Lower lobe of right lung (tissue), 2 donors: ENCODE results near the gene NGF. TPM values are rescaled to one million over a fixed set of nuclear protein-coding genes. Genes with fewer than 3 reads are reported as not detected.

Experiments
- ATAC-seq, 2 donors: fragments of 200-7000 bp; cut with Tn5 transposase; one replicate each; pipeline ENCODE4 v1.9.1; 2020 to 2022; ENCODE audit warnings: mild to moderate bottlenecking in 2 of 2, moderate library complexity in 2 of 2
- DNase-seq: peaks from one replicate; pipeline ENCODE4 v3.0.0-alpha.2; 2020
- H3K27ac ChIP-seq: fragments of 200-600 bp; one replicate; pipeline ENCODE4 v1.8.0; 2022
- H3K27me3 ChIP-seq: fragments of 200-600 bp; one replicate; pipeline ENCODE4 v1.8.0; 2022; ENCODE audit warnings: low read depth
- H3K36me3 ChIP-seq: fragments of 200-600 bp; one replicate; pipeline ENCODE4 v1.8.0; 2022; ENCODE audit warnings: mild to moderate bottlenecking
- H3K4me1 ChIP-seq: fragments of 200-600 bp; one replicate; pipeline ENCODE4 v1.8.0; 2022
- H3K4me3 ChIP-seq: fragments of 200-600 bp; one replicate; pipeline ENCODE4 v1.8.0; 2022; ENCODE audit warnings: mild to moderate bottlenecking
- H3K9me3 ChIP-seq: fragments of 200-600 bp; one replicate; pipeline ENCODE4 v1.8.0; 2022
- intact Hi-C: fragments of 100-400 bp; cut with DNase I; formaldehyde crosslinking; loops from one replicate; pipeline ENCODE4 v1.11.0; 2022
- total RNA-seq: library from RNA; stranded (reverse); fragmentation: NEBNext Ultra II Directional; extraction: Animal tissue kit (Norgen Biotek cat#: 25700); gene quantifications from one replicate; pipeline ENCODE4 v1.2.1, GENCODE V29; 2021
- TF ChIP-seq, protein P1 (sequence below): fragments of 200-600 bp; IDR thresholded peaks from one replicate; pipeline ENCODE4 v1.8.0; 2022; ENCODE audit warnings: antibody characterized with exemption, mild to moderate bottlenecking
- donor health status: DM: no; HTN: yes; CAD: no; lungs with severe emphysema.

NGF gene
- total RNA-seq, 1 donor from 2014 or later, result 0.97 TPM

DNA sequence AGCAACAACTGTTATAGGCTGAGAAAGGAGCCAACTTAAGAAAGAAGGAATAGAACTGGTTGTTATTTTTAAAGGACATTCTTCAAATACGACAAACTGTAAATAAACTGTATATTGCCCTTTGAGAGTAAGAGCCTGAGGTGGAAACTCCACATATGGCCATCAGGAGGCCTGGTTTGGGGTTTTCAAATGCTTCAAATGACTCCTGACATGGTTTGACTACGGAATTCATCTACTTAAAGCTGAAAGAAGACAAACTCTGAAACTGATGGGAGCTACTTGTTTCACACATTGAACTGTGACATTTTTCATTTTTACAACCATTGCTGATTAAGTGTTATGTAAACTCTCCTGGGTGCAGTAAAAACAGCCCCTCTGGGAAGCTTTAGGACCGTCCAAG is 59.8 kb downstream of the NGF start:
- peaks cover 5% of the 10 kb centered on the region for H3K4me1 ChIP-seq
- TF ChIP-seq, protein P1, sequence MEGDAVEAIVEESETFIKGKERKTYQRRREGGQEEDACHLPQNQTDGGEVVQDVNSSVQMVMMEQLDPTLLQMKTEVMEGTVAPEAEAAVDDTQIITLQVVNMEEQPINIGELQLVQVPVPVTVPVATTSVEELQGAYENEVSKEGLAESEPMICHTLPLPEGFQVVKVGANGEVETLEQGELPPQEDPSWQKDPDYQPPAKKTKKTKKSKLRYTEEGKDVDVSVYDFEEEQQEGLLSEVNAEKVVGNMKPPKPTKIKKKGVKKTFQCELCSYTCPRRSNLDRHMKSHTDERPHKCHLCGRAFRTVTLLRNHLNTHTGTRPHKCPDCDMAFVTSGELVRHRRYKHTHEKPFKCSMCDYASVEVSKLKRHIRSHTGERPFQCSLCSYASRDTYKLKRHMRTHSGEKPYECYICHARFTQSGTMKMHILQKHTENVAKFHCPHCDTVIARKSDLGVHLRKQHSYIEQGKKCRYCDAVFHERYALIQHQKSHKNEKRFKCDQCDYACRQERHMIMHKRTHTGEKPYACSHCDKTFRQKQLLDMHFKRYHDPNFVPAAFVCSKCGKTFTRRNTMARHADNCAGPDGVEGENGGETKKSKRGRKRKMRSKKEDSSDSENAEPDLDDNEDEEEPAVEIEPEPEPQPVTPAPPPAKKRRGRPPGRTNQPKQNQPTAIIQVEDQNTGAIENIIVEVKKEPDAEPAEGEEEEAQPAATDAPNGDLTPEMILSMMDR, result no peak
- H3K27me3 ChIP-seq, result no peaks in the 10 kb centered on the region
- no peak overlapping the region for H3K27ac ChIP-seq
- no peak for DNase-seq
- no peak overlapping the region for H3K4me3 ChIP-seq
- intact Hi-C loops, result no loop called here
- ATAC-seq, result no peak
- peaks cover 8% of the 10 kb centered on the region for H3K9me3 ChIP-seq
- no peaks in the 10 kb centered on the region for H3K36me3 ChIP-seq

DNA sequence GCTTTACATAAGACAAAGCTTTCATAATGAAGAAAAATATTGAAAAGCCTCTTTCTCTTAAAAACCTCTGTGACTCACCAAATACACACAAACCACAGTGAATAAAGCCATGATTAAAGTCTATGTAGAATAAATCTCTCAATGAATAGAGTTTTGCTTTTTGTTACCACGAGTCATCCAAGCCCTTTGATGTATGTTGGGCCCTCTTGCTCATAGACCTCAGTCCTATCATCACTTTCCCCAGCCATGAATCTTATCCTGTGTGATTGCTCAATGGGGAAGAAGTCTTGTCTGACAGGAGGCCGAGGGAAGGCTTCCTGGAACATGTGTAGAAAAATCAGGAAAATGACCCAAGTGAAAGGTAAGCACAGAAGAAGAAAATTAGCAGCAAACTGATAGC is 60.8 kb downstream of the NGF start:
- intact Hi-C loops, result no loop called here
- peaks cover 8% of the 10 kb centered on the region for H3K9me3 ChIP-seq
- no peak overlapping the region for H3K4me3 ChIP-seq
- no peaks in the 10 kb centered on the region for H3K27me3 ChIP-seq
- no peaks in the 10 kb centered on the region for H3K4me1 ChIP-seq
- no peak for ATAC-seq
- TF ChIP-seq, protein P1, result no peak
- no peak for DNase-seq
- no peaks in the 10 kb centered on the region for H3K36me3 ChIP-seq
- H3K27ac ChIP-seq, result no peak overlapping the region

DNA sequence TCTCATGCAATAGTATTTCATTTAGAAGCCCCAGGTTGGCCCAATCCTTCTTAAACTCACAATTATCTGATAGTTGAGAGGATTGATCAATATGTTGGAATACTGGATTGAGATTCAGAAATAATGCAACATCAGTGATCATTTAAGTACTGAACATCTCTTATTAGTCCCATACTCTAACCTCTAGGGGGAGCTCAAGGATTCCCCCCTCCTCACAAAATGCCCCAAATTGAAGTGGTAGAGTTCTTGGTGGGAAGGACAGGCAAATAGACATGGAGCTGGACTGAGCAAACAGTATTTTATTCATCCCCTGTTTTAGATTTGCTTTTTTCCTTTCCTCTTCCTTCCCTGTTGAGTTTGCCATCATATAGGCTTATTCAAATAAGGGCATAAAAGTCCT is 62.8 kb downstream of the NGF start:
- TF ChIP-seq, protein P1, result peak; percentile 44

DNA sequence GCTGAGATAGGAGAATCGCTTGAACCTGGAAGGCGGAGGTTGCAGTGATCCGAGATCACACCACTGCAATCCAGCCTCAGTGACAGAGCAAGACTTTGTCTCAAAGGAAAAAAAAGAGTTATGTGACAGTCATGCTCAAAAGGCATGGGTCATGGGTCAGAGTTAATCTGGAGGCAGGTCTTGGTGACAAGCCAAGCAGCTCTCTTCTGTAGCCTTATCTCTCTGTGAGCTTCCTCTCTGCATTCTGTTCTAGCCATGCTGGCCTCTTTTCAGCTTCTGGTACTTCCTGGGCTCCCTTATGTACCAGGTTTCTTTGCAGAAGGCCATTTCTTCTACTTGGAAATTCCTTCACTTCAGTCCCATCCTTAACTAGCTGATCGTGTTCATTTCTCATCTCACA is 63.6 kb downstream of the NGF start:
- intact Hi-C loops, result no loop called here
- H3K27ac ChIP-seq, result no peak overlapping the region
- TF ChIP-seq, protein P1, result no peak
- no peaks in the 10 kb centered on the region for H3K36me3 ChIP-seq
- no peaks in the 10 kb centered on the region for H3K27me3 ChIP-seq
- peaks cover 8% of the 10 kb centered on the region for H3K9me3 ChIP-seq
- H3K4me1 ChIP-seq, result no peaks in the 10 kb centered on the region
- ATAC-seq, result no peak
- no peak overlapping the region for H3K4me3 ChIP-seq
- DNase-seq, result no peak

More for the DNA sequence above, 62.8 kb downstream of the NGF start:
- intact Hi-C loops, result no loop called here
- H3K9me3 ChIP-seq, result peaks cover 8% of the 10 kb centered on the region
- ATAC-seq, result no peak
- H3K27ac ChIP-seq, result no peak overlapping the region
- H3K27me3 ChIP-seq, result no peaks in the 10 kb centered on the region
- H3K4me3 ChIP-seq, result no peak overlapping the region
- DNase-seq, result no peak
- H3K36me3 ChIP-seq, result no peaks in the 10 kb centered on the region
- no peaks in the 10 kb centered on the region for H3K4me1 ChIP-seq

DNA sequence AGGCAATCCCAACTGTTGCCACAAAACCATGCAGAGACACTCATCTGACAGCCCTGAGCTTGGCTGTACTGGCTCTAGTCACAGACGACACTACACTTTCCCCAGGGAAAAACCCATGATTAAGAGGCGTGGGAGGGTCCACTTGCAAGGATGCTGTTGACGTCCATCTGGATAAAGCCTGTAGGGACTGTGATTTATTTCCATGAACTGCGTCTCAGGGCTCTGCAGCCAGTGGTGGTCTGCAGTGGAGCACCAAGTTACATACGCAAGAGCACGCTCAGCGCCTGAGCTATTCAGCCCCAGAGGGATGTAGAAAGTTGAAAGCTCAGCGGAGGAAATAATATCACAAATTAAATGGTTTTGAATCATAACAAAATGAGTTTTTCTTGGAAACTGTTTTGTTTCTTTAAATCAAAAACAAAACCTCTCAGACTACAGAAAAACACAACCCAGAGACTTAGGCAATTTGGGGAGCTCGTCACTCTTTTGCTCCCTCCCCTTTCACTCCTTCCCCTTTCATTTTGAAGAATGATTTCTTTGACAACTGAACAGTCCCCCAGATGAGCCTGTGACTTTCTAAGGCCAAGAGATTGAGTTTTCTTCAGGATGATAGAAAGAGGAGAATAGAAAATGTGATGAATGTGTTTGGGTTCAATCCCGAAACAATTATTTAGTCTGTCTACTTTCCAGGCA is 71.2 kb downstream of the NGF start:
- intact Hi-C loops, result no loop called here
- H3K4me3 ChIP-seq, result no peak overlapping the region
- no peak overlapping the region for H3K27ac ChIP-seq
- DNase-seq, result no peak
- H3K27me3 ChIP-seq, result no peaks in the 10 kb centered on the region
- no peaks in the 10 kb centered on the region for H3K4me1 ChIP-seq
- no peaks in the 10 kb centered on the region for H3K36me3 ChIP-seq
- TF ChIP-seq, protein P1, result no peak
- H3K9me3 ChIP-seq, result no peaks in the 10 kb centered on the region
- ATAC-seq, result no peak
